IMR-90 (cell line): ENCODE data around the gene R3HDM2. TPM values are rescaled to one million over a fixed set of nuclear protein-coding genes. Genes with fewer than 3 reads are reported as not detected.
"Not testable (repeated sequence)": the region's sequence is repeated elsewhere in the genome, so short reads cannot be mapped to it uniquely, and the experiment has no call there.

Source experiments
- ATAC-seq: fragments of 200-7000 bp; cut with Tn5 transposase; 2 replicates; pipeline ENCODE4 v1.9.1; 2020; ENCODE audit warnings: low read depth, mild to moderate bottlenecking, moderate library complexity
- BruUV-seq: library from RNA; stranded (reverse); fragments of 400-500 nt; replicated peaks from 2 replicates; lab custom pipeline; 2021; lab: Mats Ljungman, UMichigan
- CTCF ChIA-PET: fragments of 300-600 bp; formaldehyde crosslinking; extraction: SDS; loops from one replicate; lab custom pipeline; 2021; ENCODE audit warnings: antibody characterized with exemption; lab: Yijun Ruan, JAX
- POLR2A ChIA-PET: fragments of 300-600 bp; sonication (Branson Sonifier 250); formaldehyde crosslinking; loops from one replicate; lab custom pipeline; 2022; ENCODE audit warnings: antibody characterized with exemption; ENCODE audit not compliant: unreplicated experiment; lab: Charles Lee
- DNase-seq: peaks from one replicate; pipeline ENCODE4 v3.0.0; 2013
- H2AFZ ChIP-seq: replicated peaks from 2 replicates; pipeline ENCODE3; 2013; ENCODE audit warnings: low read length, mild to moderate bottlenecking; ENCODE audit not compliant: poor library complexity
- H2AK5ac ChIP-seq: 2 replicates; pipeline ENCODE4 v1.6.1; 2013; ENCODE audit warnings: low read depth, low read length, inconsistent platforms
- H2AK9ac ChIP-seq: replicated peaks from 2 replicates; pipeline ENCODE3; 2013; ENCODE audit warnings: mild to moderate bottlenecking, low read depth, low read length, moderate library complexity; ENCODE audit not compliant: poor library complexity
- H2BK120ac ChIP-seq: 2 replicates; pipeline ENCODE4 v1.6.1; 2013; ENCODE audit warnings: low read depth, low read length, inconsistent platforms
- H2BK15ac ChIP-seq: 3 replicates; pipeline ENCODE4 v1.6.1; 2013; ENCODE audit warnings: low read depth, low read length, inconsistent platforms
- H2BK20ac ChIP-seq: 2 replicates; pipeline ENCODE4 v1.6.1; 2013; ENCODE audit warnings: low read depth, mild to moderate bottlenecking, inconsistent platforms, low read length, moderate library complexity
- H2BK5ac ChIP-seq: 2 replicates; pipeline ENCODE4 v1.6.1; 2013; ENCODE audit warnings: mild to moderate bottlenecking, low read depth, low read length, inconsistent platforms; ENCODE audit not compliant: poor library complexity, severe bottlenecking
- H3K14ac ChIP-seq: replicated peaks from 2 replicates; pipeline ENCODE4 v1.6.1; 2013; ENCODE audit warnings: low read depth, low read length, inconsistent platforms
- H3K18ac ChIP-seq: 2 replicates; pipeline ENCODE4 v1.6.1; 2013; ENCODE audit warnings: low read depth, low read length, control low read depth
- H3K23ac ChIP-seq: 2 replicates; pipeline ENCODE4 v1.6.1; 2013; ENCODE audit warnings: low read depth, low read length, inconsistent platforms
- H3K27ac ChIP-seq: 2 replicates; pipeline ENCODE4 v1.5.1; 2013; ENCODE audit warnings: mild to moderate bottlenecking, control low read depth, low read length; ENCODE audit not compliant: insufficient read depth
- H3K27me3 ChIP-seq: 2 replicates; pipeline ENCODE4 v1.6.1; 2013; ENCODE audit warnings: low read length; ENCODE audit not compliant: control insufficient read depth, insufficient read depth
- H3K36me3 ChIP-seq: 2 replicates; pipeline ENCODE4 v1.6.1; 2013; ENCODE audit warnings: low read length, mixed read lengths; ENCODE audit not compliant: control insufficient read depth, insufficient read depth
- H3K4ac ChIP-seq: 2 replicates; pipeline ENCODE4 v1.6.1; 2013; ENCODE audit warnings: low read depth, low read length, inconsistent platforms
- H3K4me1 ChIP-seq: 2 replicates; pipeline ENCODE4 v1.6.1; 2013; ENCODE audit warnings: low read length, mixed read lengths; ENCODE audit not compliant: control insufficient read depth, insufficient read depth
- H3K4me2 ChIP-seq: 2 replicates; pipeline ENCODE4 v1.6.1; 2013; ENCODE audit warnings: low read depth, mild to moderate bottlenecking, control low read depth, low read length, moderate library complexity
- H3K4me3 ChIP-seq: 2 replicates; pipeline ENCODE4 v1.5.1; 2013; ENCODE audit warnings: low read depth, mild to moderate bottlenecking, control low read depth, low read length, moderate library complexity; ENCODE audit not compliant: insufficient read depth
- H3K56ac ChIP-seq: 2 replicates; pipeline ENCODE4 v1.6.1; 2013; ENCODE audit warnings: low read length, inconsistent platforms; ENCODE audit not compliant: insufficient read depth; ENCODE audit errors: extremely low read depth
- H3K79me1 ChIP-seq, 2 experiments: 2 replicates each; pipeline ENCODE4 v1.6.1; 2013; ENCODE audit warnings: low read length in 2 of 2, inconsistent platforms in 1 of 2, low read depth in 1 of 2
- H3K9ac ChIP-seq: 2 replicates; pipeline ENCODE4 v1.6.1; 2013; ENCODE audit warnings: low read depth, low read length, control low read depth
- H3K9me1 ChIP-seq: 2 replicates; pipeline ENCODE4 v1.6.1; 2013; ENCODE audit warnings: low read length, inconsistent platforms; ENCODE audit not compliant: insufficient read depth
- H3K9me3 ChIP-seq: 2 replicates; pipeline ENCODE4 v1.6.1; 2013; ENCODE audit warnings: low read length; ENCODE audit not compliant: control insufficient read depth, insufficient read depth
- H4K20me1 ChIP-seq: 2 replicates; pipeline ENCODE4 v1.6.1; 2013; ENCODE audit warnings: low read length, inconsistent platforms; ENCODE audit not compliant: insufficient read depth
- H4K5ac ChIP-seq: 2 replicates; pipeline ENCODE4 v1.6.1; 2013; ENCODE audit warnings: mild to moderate bottlenecking, low read depth, low read length, control low read depth
- H4K8ac ChIP-seq, 2 experiments: 2 replicates each; pipeline ENCODE4 v1.6.1; 2013; ENCODE audit warnings: low read depth in 2 of 2, low read length in 2 of 2, control low read depth in 1 of 2, inconsistent platforms in 1 of 2
- H4K91ac ChIP-seq: 2 replicates; pipeline ENCODE4 v1.6.1; 2013; ENCODE audit warnings: low read depth, low read length, inconsistent platforms; ENCODE audit not compliant: insufficient read depth
- CEBPB ChIP-seq: IDR thresholded peaks from 2 replicates; pipeline ENCODE4 v1.6.1; 2012; ENCODE audit warnings: low read depth, low read length, improper control_type of control experiment
- RCOR1 ChIP-seq: IDR thresholded peaks from 2 replicates; pipeline ENCODE4 v1.6.1; 2012; ENCODE audit warnings: mild to moderate bottlenecking, low read length, improper control_type of control experiment; ENCODE audit not compliant: insufficient replicate concordance
- WGBS, 2 experiments: methylation state at CpG; one replicate each; pipeline versions ENCODE4 v1.1.5 to v1.1.7; 2013; ENCODE audit warnings: missing lambda C conversion rate in 2 of 2; ENCODE audit not compliant: insufficient read length in 1 of 2; ENCODE audit errors: extremely low coverage in 2 of 2; 5-methylcytosine and 5-hydroxymethylcytosine counted together
- dilution Hi-C: fragments of 300-500 bp; cut with HindIII; formaldehyde crosslinking; loops from one replicate; pipeline ENCODE4 v1.14.3; 2018; ENCODE audit warnings: low sequenced_read_pairs; ENCODE audit not compliant: unreplicated experiment
- in situ Hi-C: fragments of 300-500 bp; cut with MboI; formaldehyde crosslinking; loops from 3 replicates; pipeline ENCODE4 v1.14.3; 2019; ENCODE audit warnings: low sequenced_read_pairs, inconsistent platforms, mixed read lengths
- intact Hi-C: fragments of 100-400 bp; cut with micrococcal nuclease; formaldehyde crosslinking; loops from 2 replicates; pipeline ENCODE4 v1.10.0; 2022
- polyA plus RNA-seq, 3 experiments: library from polyadenylated mRNA; depleted of rRNA; stranded (reverse); fragments of >200 nt; gene quantifications; 2 replicates each; pipeline ENCODE4 v1.2.3, GENCODE V29; 2012; ENCODE audit warnings: low replicate concordance in 1 of 3
- total RNA-seq: library from RNA; depleted of rRNA; stranded (reverse); fragments of >200 nt; gene quantifications from 2 replicates; pipeline ENCODE4 v1.2.3, GENCODE V29; 2012

The R3HDM2 gene
- total and polyA plus RNA-seq, 2 of the 4 experiments (the other 2 are of a cell fraction): 7.5 to 28.4 TPM

DNA sequence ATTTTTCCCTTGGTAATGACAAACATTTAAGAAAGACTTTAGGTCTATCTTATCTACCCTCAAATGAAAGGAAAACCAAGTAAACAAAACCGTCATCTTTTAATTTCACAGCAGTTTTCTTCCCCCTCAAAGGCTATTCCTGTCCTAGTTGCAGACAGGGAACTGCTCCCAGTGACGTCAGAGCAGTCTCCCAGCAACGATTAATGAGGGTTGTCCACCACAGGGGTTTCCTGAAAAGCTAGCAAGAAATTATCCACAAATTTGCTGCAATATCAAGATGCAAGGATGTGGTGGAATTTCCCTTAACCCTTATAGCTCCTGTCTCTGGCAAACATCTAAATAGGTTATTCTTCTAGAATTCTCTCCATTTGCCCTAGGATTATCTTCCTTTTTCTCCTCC lies 90.7 kb downstream of the R3HDM2 start:
- Histone ChIP-seq H3K4me2 (peak overlapping the region; percentile 3; the same call in 1 of the 2 replicates), H2BK120ac (no peak overlapping the region), H3K9ac (no peak overlapping the region), H3K27me3 (no peaks in the 10 kb centered on the region), H3K14ac (no peak overlapping the region), H4K5ac (no peak overlapping the region), H3K79me1 (peaks cover 6 to 18% of the 10 kb centered on the region in 2 experiments; a peak in 2 of 4 replicates), H3K56ac (no peak overlapping the region), H3K27ac (no peak overlapping the region), H4K91ac (no peak overlapping the region), H3K36me3 (no peaks in the 10 kb centered on the region), H2BK5ac (no peak overlapping the region), H2AK9ac (no peak overlapping the region), H3K9me1 (no peaks in the 10 kb centered on the region), H3K9me3 (no peaks in the 10 kb centered on the region), H3K18ac (no peak overlapping the region), H4K8ac (no peak overlapping the region), H2BK20ac (no peak overlapping the region), H3K23ac (no peak overlapping the region), H3K4me1 (peaks cover 4% of the 10 kb centered on the region; the same call in 1 of the 2 replicates), H2AK5ac (no peak overlapping the region), H3K4me3 (no peak overlapping the region), H3K4ac (no peak overlapping the region), H2AFZ (no peak overlapping the region), H4K20me1 (no peaks in the 10 kb centered on the region), H2BK15ac (no peak overlapping the region)
- in situ Hi-C loops: no loop called here
- POLR2A ChIA-PET: no interaction called here
- no CpG with 5 or more reads among the region's 3 CpGs for WGBS, 2 experiments
- dilution Hi-C loops: no loop called here
- no peak for TF ChIP-seq RCOR1
- TF ChIP-seq CEBPB: peak; percentile 29; the same call in 1 of the 2 replicates
- no TSS peak for BruUV-seq
- ATAC-seq (peak; percentile 69; the same call in 1 of the 2 replicates), DNase-seq (peak; percentile 87)
- intact Hi-C loops: no loop called here
- CTCF ChIA-PET: interaction anchor here (0.7 kb wide), 1 partner anchor 21 kb away, joined by 5 read pairs; no protein-coding TSS in a partner anchor

- H3K18ac ChIP-seq, H3K27me3 ChIP-seq, H3K9me1 ChIP-seq, H3K36me3 ChIP-seq, H2AFZ ChIP-seq, CTCF ChIA-PET, ATAC-seq, H2BK120ac ChIP-seq, H2BK5ac ChIP-seq, H2AK5ac ChIP-seq, H4K8ac ChIP-seq, dilution Hi-C loops, H3K9me3 ChIP-seq, H4K20me1 ChIP-seq, H2BK15ac ChIP-seq, H3K14ac ChIP-seq, H2AK9ac ChIP-seq, H3K4me1 ChIP-seq, H3K56ac ChIP-seq, H4K5ac ChIP-seq, H3K4ac ChIP-seq, BruUV-seq, H3K4me2 ChIP-seq, intact Hi-C loops, H4K91ac ChIP-seq, DNase-seq, H2BK20ac ChIP-seq, in situ Hi-C loops, H3K23ac ChIP-seq, H3K27ac ChIP-seq, H3K9ac ChIP-seq, POLR2A ChIA-PET, H3K4me3 ChIP-seq: not testable (repeated sequence)
- peaks cover 2 to 14% of the 10 kb centered on the region in 2 experiments; a peak in 2 of 4 replicates for H3K79me1 ChIP-seq
- no CpG with 5 or more reads among the region's 4 CpGs for WGBS, 2 experiments
Measured at GRCh38 chr12:57336299-57336698, 94.5 kb downstream of the R3HDM2 start.
